Thymus (tissue), 11 donors: ENCODE measurements around the gene TLE5. TPM values are rescaled to one million over a fixed set of nuclear protein-coding genes. Genes with fewer than 3 reads are reported as not detected.
"Not testable (repeated sequence)": the region's sequence is repeated elsewhere in the genome, so short reads cannot be mapped to it uniquely, and the experiment has no call there.

ENCODE experiments used
- DNase-seq, 9 donors: peaks; one replicate each; pipeline ENCODE4 v3.0.0-alpha.2; 2013; ENCODE audit warnings: low spot score in 9 of 9, low read depth in 6 of 9, missing footprints in 1 of 9
- H3K27ac ChIP-seq, 2 donors: one replicate each; pipeline ENCODE4 v1.5.1; 2013; ENCODE audit warnings: control low read depth in 1 of 2, low read depth in 1 of 2, low read length in 1 of 2, mild to moderate bottlenecking in 1 of 2, moderate library complexity in 1 of 2
- H3K27me3 ChIP-seq, 2 donors: one replicate each; pipeline ENCODE4 v1.5.1; 2013; ENCODE audit warnings: low read length in 1 of 2; ENCODE audit not compliant: control insufficient read depth in 2 of 2, insufficient read depth in 1 of 2
- H3K36me3 ChIP-seq, 2 donors: one replicate each; pipeline ENCODE4 v1.5.1; 2013; ENCODE audit warnings: low read length in 1 of 2, mild to moderate bottlenecking in 1 of 2, moderate library complexity in 1 of 2; ENCODE audit not compliant: control insufficient read depth in 2 of 2, insufficient read depth in 2 of 2
- H3K4me1 ChIP-seq, 2 donors: one replicate each; pipeline ENCODE4 v1.5.1; 2013; ENCODE audit warnings: low read length in 2 of 2; ENCODE audit not compliant: control insufficient read depth in 2 of 2, insufficient read depth in 2 of 2
- H3K4me3 ChIP-seq, 2 donors: one replicate each; pipeline ENCODE4 v1.5.1; 2013; ENCODE audit warnings: low read length in 2 of 2, control low read depth in 1 of 2, mild to moderate bottlenecking in 1 of 2
- H3K9me3 ChIP-seq, 2 donors: one replicate each; pipeline ENCODE4 v1.5.1; 2013; ENCODE audit warnings: low read length in 1 of 2, mild to moderate bottlenecking in 1 of 2; ENCODE audit not compliant: control insufficient read depth in 2 of 2, insufficient read depth in 1 of 2
- WGBS: extraction: QIAGEN DNeasy Blood & Tissue Kit; methylation state at CpG from one replicate; pipeline ENCODE4 v1.1.7; 2013; 5-methylcytosine and 5-hydroxymethylcytosine counted together
- polyA plus RNA-seq: library from polyadenylated mRNA; stranded (reverse); fragments of 200-250 nt; gene quantifications from one replicate; pipeline ENCODE4 v1.2.3, GENCODE V29; 2013
- total RNA-seq: library from RNA; stranded (reverse); fragments of 120-200 nt; gene quantifications from one replicate; pipeline ENCODE4 v1.2.4, GENCODE V29; 2013
- donor health status: healthy.

The TLE5 gene
- total and polyA plus RNA-seq, 2 donors: 302 to 540 TPM

DNA sequence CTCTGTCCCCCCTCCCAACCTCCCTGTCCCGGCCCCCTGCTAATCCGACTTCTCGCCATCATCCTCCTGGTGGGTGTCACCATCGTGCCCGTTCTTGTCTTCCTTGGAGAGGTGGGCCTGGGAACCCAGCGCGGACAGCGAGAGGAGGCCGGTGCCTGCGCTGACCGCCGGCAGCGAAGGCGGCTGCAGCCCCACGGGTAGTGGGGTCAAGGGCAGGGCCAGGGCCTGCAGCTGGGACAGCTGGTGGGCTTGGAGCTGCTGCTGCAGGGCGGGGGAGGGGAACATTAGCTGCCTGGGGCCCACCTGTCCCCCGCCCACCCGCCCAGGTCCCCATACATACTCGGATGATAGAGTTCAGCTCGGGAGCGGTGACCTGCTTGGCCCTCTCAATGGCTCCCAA lies 8.5 kb downstream of the TLE5 start:
- H3K9me3 ChIP-seq: peaks cover 0 to 11% of the 10 kb centered on the region in 2 donors
- H3K4me1 ChIP-seq: peaks cover 20 to 74% of the 10 kb centered on the region in 2 donors
- no peak overlapping the region for H3K4me3 ChIP-seq
- H3K36me3 ChIP-seq: peaks cover 54 to 61% of the 10 kb centered on the region in 2 donors
- no peak for DNase-seq
- peak overlapping the region; percentile 59 to 89 for H3K27ac ChIP-seq
- 92% methylated on average over 21 of the region's 21 CpGs for WGBS
- H3K27me3 ChIP-seq: peaks cover 0 to 2% of the 10 kb centered on the region in 2 donors

DNA sequence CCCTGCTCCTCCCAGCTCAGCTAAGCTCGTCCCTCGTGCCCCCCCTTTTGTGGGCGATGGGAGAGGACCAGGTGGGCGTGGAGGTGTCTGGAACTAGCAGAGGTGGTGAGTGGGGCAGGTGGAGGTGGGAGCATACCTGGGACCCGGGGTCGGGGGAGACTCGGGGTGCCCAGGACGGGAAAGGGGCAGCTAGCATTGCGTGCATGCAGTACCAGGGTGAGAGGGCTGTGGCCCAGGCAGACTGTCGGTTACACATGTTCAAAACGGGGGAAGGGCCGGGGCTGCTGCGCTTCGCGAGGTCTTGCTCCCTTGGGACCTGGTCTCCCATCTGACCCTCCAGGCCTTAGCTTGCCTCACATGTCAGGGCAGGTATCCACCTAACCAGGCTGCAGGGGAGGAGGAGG lies 9.1 kb downstream of the TLE5 start:
- H3K27ac ChIP-seq: peak overlapping the region; percentile 80 to 89
- peaks cover 0 to 6% of the 10 kb centered on the region in 2 donors for H3K9me3 ChIP-seq
- whole genome bisulfite sequencing: 64% methylated on average over 15 of the region's 15 CpGs
- peaks cover 19 to 70% of the 10 kb centered on the region in 2 donors for H3K4me1 ChIP-seq
- H3K36me3 ChIP-seq: peaks cover 48 to 56% of the 10 kb centered on the region in 2 donors
- peak overlapping the region in 1 of 2 donors; percentile 9 for H3K4me3 ChIP-seq
- DNase-seq: peak in 1 of 9 donors; percentile 41
- H3K27me3 ChIP-seq: peaks cover 0 to 6% of the 10 kb centered on the region in 2 donors

DNA sequence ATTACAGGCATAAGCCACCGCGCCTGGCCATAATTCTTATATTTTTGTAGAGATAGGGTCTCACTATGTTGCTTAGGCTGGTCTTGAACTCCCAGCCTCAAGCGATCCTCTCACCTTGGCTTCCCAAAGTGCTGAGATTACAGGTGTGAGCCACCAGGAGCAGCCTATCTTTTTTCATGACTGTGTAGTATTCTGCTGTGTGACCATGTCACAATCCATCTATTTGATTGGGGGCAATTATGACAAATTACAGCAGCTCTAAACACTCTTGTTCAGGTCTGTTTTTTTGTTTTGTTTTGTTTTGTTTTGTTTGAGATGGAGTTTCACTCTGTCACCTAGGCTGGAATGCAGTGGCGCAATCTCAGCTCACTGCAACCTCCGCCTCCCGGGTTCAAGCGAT lies 12.3 kb downstream of the TLE5 start:
- not testable (repeated sequence) for H3K9me3 ChIP-seq, H3K4me3 ChIP-seq, DNase-seq, H3K27ac ChIP-seq
- Histone ChIP-seq H3K4me1 (peaks cover 25 to 59% of the 10 kb centered on the region in 2 donors), H3K27me3 (peaks cover 0 to 26% of the 10 kb centered on the region in 2 donors), H3K36me3 (peaks cover 16 to 24% of the 10 kb centered on the region in 2 donors)
- 94% methylated on average over 7 of the region's 7 CpGs for WGBS

DNA sequence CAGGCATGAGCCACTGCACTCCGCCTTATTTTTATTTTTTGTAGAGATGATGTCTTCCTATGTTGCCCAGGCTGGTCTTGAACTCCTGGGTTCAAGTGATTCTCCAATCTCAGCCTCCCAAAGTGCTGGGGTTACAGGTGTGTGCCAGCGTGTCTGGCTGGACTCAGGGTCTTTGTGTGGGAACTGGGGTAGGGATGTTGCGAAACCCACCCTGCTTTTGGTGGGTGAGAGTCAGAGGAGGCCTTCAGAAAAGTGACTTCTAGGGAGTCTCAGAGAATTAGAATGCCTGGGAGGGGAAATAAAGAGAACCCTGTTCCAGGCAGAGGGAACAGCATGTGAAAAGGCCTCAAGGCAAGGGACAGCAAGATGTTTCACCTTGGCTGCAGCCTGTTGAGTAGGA lies 13.2 kb downstream of the TLE5 start:
- no peak for DNase-seq
- H3K9me3 ChIP-seq: peaks cover 0 to 6% of the 10 kb centered on the region in 2 donors
- peaks cover 24 to 49% of the 10 kb centered on the region in 2 donors for H3K4me1 ChIP-seq
- no peak overlapping the region for H3K27ac ChIP-seq
- H3K27me3 ChIP-seq: peaks cover 0 to 26% of the 10 kb centered on the region in 2 donors
- H3K36me3 ChIP-seq: peaks cover 7 to 15% of the 10 kb centered on the region in 2 donors
- H3K4me3 ChIP-seq: no peak overlapping the region
- WGBS: 97% methylated on average over 3 of the region's 3 CpGs

DNA sequence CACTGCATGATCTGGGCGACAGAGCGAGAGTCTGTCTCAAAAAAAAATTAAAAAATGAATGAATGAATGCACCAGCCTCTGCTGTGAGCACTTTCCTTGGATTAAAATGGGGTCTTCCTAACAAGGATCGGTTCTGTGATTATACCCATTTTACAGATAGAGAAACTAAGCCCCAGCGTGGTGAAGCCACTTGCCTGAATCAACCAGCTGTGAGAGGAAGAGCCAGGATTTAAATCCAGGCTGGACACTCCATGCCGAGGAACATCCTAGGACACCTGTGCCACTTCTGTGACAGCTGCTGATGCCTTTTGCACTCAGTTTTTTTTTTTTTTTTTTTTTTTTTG lies 14.1 kb downstream of the TLE5 start:
- H3K27me3 ChIP-seq: peaks cover 0 to 26% of the 10 kb centered on the region in 2 donors
- H3K27ac ChIP-seq: no peak overlapping the region
- DNase-seq: no peak
- peaks cover 0 to 6% of the 10 kb centered on the region in 2 donors for H3K36me3 ChIP-seq
- no peak overlapping the region for H3K4me3 ChIP-seq
- peaks cover 14 to 40% of the 10 kb centered on the region in 2 donors for H3K4me1 ChIP-seq
- H3K9me3 ChIP-seq: peaks cover 0 to 6% of the 10 kb centered on the region in 2 donors
- WGBS: 91% methylated on average over 5 of the region's 5 CpGs

DNA sequence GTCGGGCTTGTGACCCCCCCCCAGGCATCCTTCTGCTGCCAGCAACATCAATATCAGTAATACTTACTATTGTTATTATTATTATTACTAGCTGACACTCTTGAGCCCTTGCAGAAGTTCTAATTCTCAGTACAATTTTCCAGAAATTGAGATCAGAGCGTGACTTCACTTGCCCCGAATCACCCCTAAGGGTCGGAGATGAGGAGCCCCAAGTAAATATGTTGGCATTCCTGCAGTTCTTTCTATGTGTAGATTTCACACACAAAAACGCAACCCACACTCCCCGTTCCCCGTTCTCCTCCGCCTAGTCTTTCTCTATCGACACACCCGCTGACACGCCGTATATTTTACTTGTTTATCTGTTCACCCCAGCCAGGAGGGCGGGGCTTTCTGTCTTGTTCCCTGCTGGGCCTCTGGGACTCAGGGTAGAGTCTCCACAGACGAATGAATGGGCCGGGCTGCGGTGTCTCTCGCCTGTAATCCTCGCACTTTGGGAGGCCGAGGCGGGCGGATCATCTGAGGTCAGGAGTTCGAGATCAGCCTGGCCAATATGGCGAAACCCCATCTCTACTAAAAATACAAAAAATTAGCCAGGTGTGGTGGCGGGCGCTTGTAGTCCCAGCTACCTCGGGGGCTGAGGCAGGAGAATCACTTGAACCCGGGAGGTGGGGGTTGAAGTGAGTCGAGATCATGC lies 14.7 kb downstream of the TLE5 start:
- DNase-seq: peak in 3 of 9 donors; percentile 64 to 85 (median 67)
- peaks cover 0 to 29% of the 10 kb centered on the region in 2 donors for H3K27me3 ChIP-seq
- peak overlapping the region; percentile 17 to 55 for H3K4me3 ChIP-seq
- peaks cover 14 to 39% of the 10 kb centered on the region in 2 donors for H3K4me1 ChIP-seq
- 13% methylated on average over 28 of the region's 28 CpGs for WGBS
- H3K36me3 ChIP-seq: peaks cover 0 to 4% of the 10 kb centered on the region in 2 donors
- peaks cover 0 to 6% of the 10 kb centered on the region in 2 donors for H3K9me3 ChIP-seq
- peak overlapping the region; percentile 52 to 74 for H3K27ac ChIP-seq

DNA sequence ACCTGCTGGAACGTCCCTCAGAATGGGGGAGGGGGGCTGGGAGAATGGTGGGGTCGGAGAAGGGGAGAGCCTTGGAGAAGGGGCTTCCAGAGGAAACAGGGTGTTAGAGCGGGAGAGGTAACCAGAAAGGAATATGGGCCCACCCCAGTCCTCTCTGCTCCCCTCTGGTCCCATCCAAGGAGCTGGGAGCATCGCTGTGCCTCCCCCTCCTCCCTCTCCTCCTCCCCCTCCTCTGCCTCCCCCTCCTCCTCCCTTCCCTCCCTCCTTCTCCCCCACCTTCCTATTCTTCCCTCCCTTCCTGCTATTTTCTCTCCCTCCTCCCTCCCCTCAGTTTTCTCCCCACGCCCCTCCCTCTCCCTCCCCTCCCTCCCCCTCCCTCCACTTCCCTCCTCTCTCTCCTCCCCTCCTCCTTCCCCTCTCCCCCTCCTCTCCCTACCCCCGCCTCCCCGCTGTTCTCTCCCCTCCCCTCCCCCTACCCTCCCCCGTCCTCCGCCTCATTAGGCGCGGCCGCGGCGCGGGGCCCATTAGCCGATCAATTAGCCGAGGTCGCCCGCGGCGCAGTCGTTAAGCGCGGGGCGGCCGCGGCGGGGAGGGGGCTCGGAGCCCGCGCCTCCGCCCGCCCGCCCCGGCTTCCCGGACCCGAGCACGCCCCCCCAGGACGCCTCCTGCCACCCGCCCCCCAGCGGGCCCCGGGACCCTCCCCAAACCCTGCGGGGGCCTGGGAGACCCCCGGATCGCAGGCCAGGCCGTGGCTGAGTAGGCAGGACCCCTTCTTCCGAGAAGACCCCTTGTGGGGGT lies 15.4 kb downstream of the TLE5 start:
- peak in 1 of 9 donors; percentile 50 for DNase-seq
- Histone ChIP-seq H3K9me3 (peaks cover 0 to 6% of the 10 kb centered on the region in 2 donors), H3K4me3 (peak overlapping the region; percentile 17 to 55), H3K27me3 (peaks cover 0 to 30% of the 10 kb centered on the region in 2 donors), H3K4me1 (peaks cover 12 to 37% of the 10 kb centered on the region in 2 donors), H3K27ac (peak overlapping the region; percentile 52 to 74), H3K36me3 (peaks cover 0 to under 1% of the 10 kb centered on the region in 2 donors)
- WGBS: 5% methylated on average over 47 of the region's 47 CpGs

DNA sequence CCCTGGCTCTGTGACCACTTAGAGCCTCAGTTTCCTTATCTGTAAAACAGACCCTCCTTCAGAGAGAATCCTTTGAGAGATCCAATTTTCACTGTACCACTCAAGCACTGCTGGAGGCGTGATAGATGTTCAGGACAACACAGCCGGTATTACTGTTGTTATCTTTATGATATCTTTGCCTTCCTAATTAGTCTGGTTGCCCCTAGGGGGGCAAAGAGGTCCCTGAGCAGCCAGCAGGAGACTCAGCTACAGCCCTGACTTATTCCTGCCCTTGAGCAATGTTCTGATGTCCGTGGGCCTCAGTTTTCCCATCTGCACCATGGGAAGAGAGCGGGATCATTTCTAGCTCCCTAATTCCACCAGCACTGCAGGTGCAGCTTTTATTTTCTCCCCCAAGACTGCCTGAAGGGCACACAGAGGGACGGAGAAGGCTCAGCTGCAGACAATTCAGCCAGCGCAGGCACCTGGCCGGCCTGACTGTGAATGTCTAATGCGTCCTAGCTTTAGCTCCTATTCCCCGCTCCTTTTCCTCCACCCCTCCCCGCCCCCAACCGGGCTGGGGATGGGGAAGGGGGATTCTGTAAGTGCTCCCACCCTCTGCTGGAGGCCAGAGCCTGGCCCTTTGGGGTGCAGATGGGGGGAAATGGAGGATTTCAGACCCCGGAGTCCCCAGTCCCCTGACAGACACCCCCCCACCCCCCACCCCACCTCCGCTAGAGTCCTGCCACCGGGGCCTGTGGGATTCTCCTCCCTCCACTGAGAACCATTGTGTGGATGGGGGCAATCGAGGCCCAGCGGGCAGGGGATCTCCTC lies 16.2 kb downstream of the TLE5 start:
- H3K36me3 ChIP-seq: no peaks in the 10 kb centered on the region
- no peak overlapping the region for H3K4me3 ChIP-seq
- WGBS: 73% methylated on average over 16 of the region's 16 CpGs
- peaks cover 0 to 10% of the 10 kb centered on the region in 2 donors for H3K9me3 ChIP-seq
- H3K27me3 ChIP-seq: peaks cover 0 to 35% of the 10 kb centered on the region in 2 donors
- no peak overlapping the region for H3K27ac ChIP-seq
- DNase-seq: no peak
- H3K4me1 ChIP-seq: peaks cover 17 to 39% of the 10 kb centered on the region in 2 donors
